Measurements from ENCODE around the gene APBA1. TPM values are rescaled to one million over a fixed set of nuclear protein-coding genes. Genes with fewer than 3 reads are reported as not detected.

Gene APBA1
- total and polyA plus RNA-seq, 2 of the 4 experiments (the other 2 are of a cell fraction), result 3.8 to 5.1 TPM

DNA sequence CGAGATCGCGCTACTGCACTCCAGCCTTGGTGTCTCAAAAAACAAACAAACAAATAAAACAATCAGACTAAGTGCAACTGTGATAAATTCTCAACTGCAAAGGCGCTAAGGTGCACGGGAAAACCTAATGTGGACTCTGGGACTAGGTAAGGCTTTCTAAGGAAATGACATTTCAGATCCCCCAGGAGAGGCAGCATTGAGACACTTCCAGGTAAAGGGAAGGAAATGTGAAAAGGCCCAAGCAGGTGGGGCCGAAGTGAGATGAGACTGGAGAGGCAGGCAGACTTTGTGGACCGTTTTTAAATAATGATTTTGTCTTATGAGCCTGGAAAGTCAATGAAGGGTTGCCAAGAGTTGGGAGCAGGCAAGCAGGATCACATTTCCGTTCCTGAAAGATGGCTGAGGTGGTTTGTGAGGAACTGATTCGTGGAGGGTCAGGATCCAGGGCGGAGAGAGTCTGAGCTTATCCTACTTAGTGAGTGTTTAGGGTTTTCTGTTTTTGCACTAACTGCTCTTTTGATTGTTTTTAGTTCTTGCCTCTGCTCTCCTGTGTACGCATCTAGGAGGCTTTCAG lies 2.0 kb upstream of the APBA1 start:
- H4K20me1 ChIP-seq (ENCODE audit: insufficient read depth, low read length), result peaks cover 2% of the 10 kb centered on the region; the same call in 1 of the 2 replicates
- POLR2A ChIA-PET (ENCODE audit: unreplicated experiment), result no interaction called here
- ATAC-seq (ENCODE audit: low read depth) (no peak), DNase-seq (peak; percentile 14)
- no peak overlapping the region for H3K56ac ChIP-seq (ENCODE audit: extremely low read depth, insufficient read depth, low read length)
- peak overlapping the region; percentile 81 for H3K14ac ChIP-seq (replicated peaks; ENCODE audit: low read depth, low read length)
- CTCF ChIA-PET, result interaction anchor here (1.0 to 1.7 kb wide), 3 partner anchors 71 to 252 kb away, joined by 3 to 11 read pairs (median 9); no protein-coding TSS in a partner anchor
- H3K4me3 ChIP-seq (ENCODE audit: insufficient read depth, low read depth, low read length), result no peak overlapping the region
- peak overlapping the region; percentile 72 for H3K23ac ChIP-seq (ENCODE audit: low read depth, low read length)
- H2AK9ac ChIP-seq (replicated peaks; ENCODE audit: low read depth, low read length, poor library complexity), result peak overlapping the region; percentile 91
- peak overlapping the region; percentile 61; the same call in 1 of the 2 replicates for H3K4ac ChIP-seq (ENCODE audit: low read depth, low read length)
- H2BK15ac ChIP-seq (ENCODE audit: low read depth, low read length), result peak overlapping the region; percentile 8; the same call in 1 of the 3 replicates
- H3K4me1 ChIP-seq (ENCODE audit: control insufficient read depth, insufficient read depth, low read length), result peaks cover 6% of the 10 kb centered on the region
- no peak overlapping the region for H3K9ac ChIP-seq (ENCODE audit: low read depth, low read length)
- H2BK5ac ChIP-seq (ENCODE audit: low read depth, low read length, poor library complexity, severe bottlenecking), result peak overlapping the region; percentile 39
- H3K36me3 ChIP-seq (ENCODE audit: control insufficient read depth, insufficient read depth, low read length), result no peaks in the 10 kb centered on the region
- H2BK120ac ChIP-seq (ENCODE audit: low read depth, low read length), result peak overlapping the region; percentile 86; the same call in 1 of the 2 replicates
- no peaks in the 10 kb centered on the region for H3K27me3 ChIP-seq (ENCODE audit: control insufficient read depth, insufficient read depth, low read length)
- peak overlapping the region in 1 of 2 experiments; percentile 16; a peak in 1 of 4 replicates for H4K8ac ChIP-seq (ENCODE audit: low read depth in 2 of 2, low read length in 2 of 2)
- 84% methylated on average over 4 of the region's 11 CpGs; no CpG with 5 or more reads in 1 of the 2 experiments for WGBS, 2 experiments (ENCODE audit: extremely low coverage in 2 of 2, insufficient read length in 1 of 2)
- peak overlapping the region; percentile 80 for H2AFZ ChIP-seq (replicated peaks; ENCODE audit: low read length, poor library complexity)
- H3K27ac ChIP-seq (ENCODE audit: insufficient read depth, low read length), result no peak overlapping the region
- H3K9me3 ChIP-seq (ENCODE audit: control insufficient read depth, insufficient read depth, low read length), result no peaks in the 10 kb centered on the region
- H4K91ac ChIP-seq (ENCODE audit: insufficient read depth, low read depth, low read length), result peak overlapping the region; percentile 17; the same call in 1 of the 2 replicates
- H3K9me1 ChIP-seq (ENCODE audit: insufficient read depth, low read length), result peaks cover 7% of the 10 kb centered on the region
- intact Hi-C loops (cut with micrococcal nuclease), result loop anchor here (5.0 to 10.0 kb wide), 2 partner anchors 117 to 551 kb away; no protein-coding TSS in a partner anchor
- H4K5ac ChIP-seq (ENCODE audit: low read depth, low read length), result peak overlapping the region; percentile 1; the same call in 1 of the 2 replicates
- BruUV-seq (replicated peaks), result no TSS peak
- dilution Hi-C loops (cut with HindIII; ENCODE audit: low sequenced_read_pairs, unreplicated experiment), result no loop called here
- in situ Hi-C loops (cut with MboI; ENCODE audit: low sequenced_read_pairs), result loop anchor here (10.0 to 25.0 kb wide), 3 partner anchors 201 to 563 kb away; no protein-coding TSS in a partner anchor
- H3K4me2 ChIP-seq (ENCODE audit: low read depth, low read length), result no peak overlapping the region
- H2BK20ac ChIP-seq (ENCODE audit: low read depth, low read length), result peak overlapping the region; percentile 94
- peak overlapping the region; percentile 25; the same call in 1 of the 2 replicates for H2AK5ac ChIP-seq (ENCODE audit: low read depth, low read length)
- H3K18ac ChIP-seq (ENCODE audit: low read depth, low read length), result peak overlapping the region; percentile 8; the same call in 1 of the 2 replicates
- peaks cover 10 to 30% of the 10 kb centered on the region in 2 experiments; a peak in 3 of 4 replicates for H3K79me1 ChIP-seq (ENCODE audit: low read depth in 1 of 2, low read length in 2 of 2)
- TF ChIP-seq CTCF (conservative IDR thresholded peaks at IDR 0.05; ENCODE audit: low read depth, low read length) (no peak), RAD21 (IDR thresholded peaks at IDR 0.05; ENCODE audit: low read length) (no peak), MAFK (IDR thresholded peaks at IDR 0.05; ENCODE audit: low read depth, low read length) (no peak), RCOR1 (IDR thresholded peaks at IDR 0.05; ENCODE audit: insufficient replicate concordance, low read length) (no peak), ELK1 (IDR thresholded peaks at IDR 0.05; ENCODE audit: borderline replicate concordance, low read depth, low read length) (no peak), NFE2L2 (IDR thresholded peaks at IDR 0.05; ENCODE audit: low read depth, low read length) (no peak), MXI1 (IDR thresholded peaks at IDR 0.05; ENCODE audit: borderline replicate concordance, low read depth, low read length) (no peak), CEBPB (IDR thresholded peaks at IDR 0.05; ENCODE audit: low read depth, low read length) (no peak), SMC3 (IDR thresholded peaks at IDR 0.05; ENCODE audit: low read depth, low read length) (no peak), BHLHE40 (IDR thresholded peaks at IDR 0.05; ENCODE audit: low read depth, low read length) (no peak), RFX5 (IDR thresholded peaks at IDR 0.05; ENCODE audit: low read depth, low read length) (no peak), CHD1 (IDR thresholded peaks at IDR 0.05; ENCODE audit: low read depth, low read length) (no peak), FOS (IDR thresholded peaks at IDR 0.05; ENCODE audit: low read depth, low read length) (no peak), USF2 (IDR thresholded peaks at IDR 0.05; ENCODE audit: low read depth, low read length) (no peak), POLR2A (IDR thresholded peaks at IDR 0.05; ENCODE audit: low read depth, low read length) (no peak)

Measured in IMR-90 (cell line).